SH-SY5Y (cell line): ENCODE results near the gene THRB.

Experiments used
- GATA2 ChIP-seq: IDR thresholded peaks from 2 replicates; pipeline ENCODE4 v1.6.1; 2011; ENCODE audit warnings: mild to moderate bottlenecking, low read depth, low read length
- GATA3 ChIP-seq: IDR thresholded peaks from 2 replicates; pipeline ENCODE4 v1.6.1; 2011; ENCODE audit warnings: low read depth, mild to moderate bottlenecking, low read length, moderate library complexity

THRB gene

DNA sequence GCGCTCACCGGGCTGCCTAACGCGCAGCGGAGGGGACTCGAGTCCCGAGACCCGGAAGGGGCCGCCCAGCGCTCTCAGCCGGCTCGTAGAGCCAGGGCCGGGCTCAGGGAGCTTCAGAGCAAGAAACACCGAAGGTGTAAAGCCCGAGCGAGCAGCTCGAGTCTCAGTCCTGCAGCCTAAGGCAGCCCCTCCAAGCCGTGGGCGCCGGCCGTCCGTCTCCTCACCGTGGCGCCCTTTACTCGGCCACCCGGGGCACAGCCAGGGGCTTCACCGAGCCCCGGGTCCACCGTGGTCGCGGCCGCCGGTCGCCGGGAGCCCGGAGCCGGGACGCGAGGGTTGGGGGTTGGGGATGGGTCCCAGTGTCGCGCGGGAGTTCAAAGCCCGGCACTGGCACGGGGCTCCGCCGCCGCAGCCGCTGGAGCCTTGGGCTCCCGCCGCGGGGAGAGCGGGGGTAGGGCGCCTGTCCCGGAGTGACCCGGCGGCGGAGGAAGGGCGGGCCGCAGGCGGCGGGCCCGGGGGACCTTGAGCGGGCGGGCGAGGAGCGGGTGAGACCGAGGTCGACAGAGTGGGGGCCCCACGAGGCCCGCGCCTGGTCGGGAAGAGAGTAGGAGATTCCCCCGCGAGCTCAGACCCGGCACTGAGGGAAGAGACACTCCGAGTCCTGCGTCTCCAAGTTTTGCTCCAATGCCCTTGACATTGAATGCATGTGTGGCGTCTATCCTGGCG is 26.9 kb upstream of the THRB start:
- no peak for TF ChIP-seq GATA3
- no peak for TF ChIP-seq GATA2

DNA sequence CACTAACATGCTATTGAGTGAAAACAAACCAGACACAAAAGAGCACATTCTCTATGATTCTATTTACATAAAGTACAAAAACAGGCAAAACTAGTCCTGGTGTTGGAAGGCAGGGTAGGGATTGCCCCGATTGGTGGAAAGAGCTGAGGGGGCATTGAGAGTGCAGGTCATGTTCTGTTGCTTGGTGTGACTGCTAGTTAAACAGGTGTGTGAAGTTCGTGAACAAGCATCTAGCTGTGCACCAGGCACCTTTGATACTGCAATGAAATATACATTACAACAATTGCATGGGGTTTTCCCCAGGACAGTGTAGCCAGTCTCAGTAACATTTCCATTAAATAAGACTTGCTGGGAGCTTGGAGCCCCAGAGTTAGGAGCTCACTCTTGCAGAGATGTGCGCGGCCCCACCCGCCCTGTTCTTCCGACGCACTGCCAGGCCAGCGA is 26.3 kb upstream of the THRB start:
- TF ChIP-seq GATA3: no peak

DNA sequence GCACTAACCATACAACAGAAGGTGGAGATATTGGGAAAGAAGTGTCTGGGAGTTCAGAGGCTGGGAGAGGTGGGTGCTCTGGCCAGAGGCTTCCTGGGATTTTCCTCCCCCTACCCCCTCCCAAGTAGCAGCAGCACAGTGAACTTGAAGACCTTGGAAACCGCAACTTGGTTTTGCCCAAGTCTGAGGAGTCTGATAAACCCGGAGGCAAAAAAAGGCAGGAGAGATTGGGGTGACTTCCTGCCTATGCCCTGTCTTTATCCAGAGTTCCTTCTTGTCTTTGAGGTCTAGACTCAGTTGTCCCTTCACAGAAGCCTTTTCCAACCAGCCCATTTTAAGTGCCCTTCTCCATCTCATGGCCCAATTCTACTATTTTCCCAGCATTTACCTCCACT is 25.4 kb upstream of the THRB start:
- no peak for TF ChIP-seq GATA2
- TF ChIP-seq GATA3: no peak

DNA sequence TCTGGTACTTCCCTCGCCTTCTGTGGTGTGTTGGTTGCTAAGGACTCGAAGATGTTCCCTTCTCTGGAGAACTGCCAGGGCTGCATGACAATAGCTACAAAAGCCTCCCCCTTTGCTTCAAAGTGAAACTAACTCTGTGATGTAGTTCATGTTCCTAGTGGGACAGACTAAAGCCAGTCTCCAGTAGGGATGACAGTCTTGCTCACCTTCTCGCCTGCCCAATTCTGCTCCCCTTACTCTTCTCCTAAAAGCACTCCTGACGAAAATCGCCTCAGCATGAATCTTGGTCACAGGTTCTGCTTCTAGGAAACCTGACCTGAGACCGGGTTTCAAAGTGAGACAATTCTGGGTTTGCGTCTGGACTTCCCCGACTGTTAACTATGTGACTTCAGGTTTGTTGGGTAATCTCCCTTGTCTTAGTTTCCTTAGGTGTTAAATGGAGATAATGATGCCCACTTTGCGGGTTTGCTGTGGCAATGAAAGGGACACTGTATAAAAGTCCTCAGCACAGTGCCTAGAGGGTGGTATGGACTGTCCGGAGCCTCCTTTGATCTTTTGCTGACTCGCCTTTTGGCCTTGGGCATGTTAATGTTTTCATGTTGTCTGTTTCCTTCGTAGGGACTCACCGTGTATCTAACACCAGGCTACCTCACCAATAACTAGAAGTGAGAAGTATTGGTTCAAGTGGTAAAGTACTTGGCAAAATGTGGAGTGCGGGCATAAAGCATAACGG is 24.9 kb upstream of the THRB start:
- no peak for TF ChIP-seq GATA3
- TF ChIP-seq GATA2: no peak

DNA sequence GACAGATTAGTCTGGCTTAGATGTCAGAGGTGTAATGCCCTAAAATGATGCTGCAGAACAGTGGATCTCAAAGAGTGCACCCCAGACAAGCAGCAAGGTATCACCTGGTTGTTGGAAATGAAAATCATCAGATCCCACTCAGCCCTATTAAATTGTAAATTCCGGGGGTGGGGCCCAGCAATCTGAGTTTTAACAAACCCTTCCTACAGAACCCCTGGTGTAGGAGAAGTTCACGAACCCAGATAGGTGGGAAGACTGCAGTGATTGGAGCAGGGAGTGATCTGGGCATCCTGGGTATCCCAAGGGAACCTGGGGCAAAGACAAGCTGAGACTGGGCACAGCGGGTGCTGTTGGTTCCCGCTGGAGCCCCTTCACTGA is 24.3 kb upstream of the THRB start:
- no peak for TF ChIP-seq GATA2
- no peak for TF ChIP-seq GATA3

GRCh38 chr3:24514119-24514518 is 19.5 kb upstream of the THRB start:
- TF ChIP-seq GATA2: no peak
- TF ChIP-seq GATA3: no peak

DNA sequence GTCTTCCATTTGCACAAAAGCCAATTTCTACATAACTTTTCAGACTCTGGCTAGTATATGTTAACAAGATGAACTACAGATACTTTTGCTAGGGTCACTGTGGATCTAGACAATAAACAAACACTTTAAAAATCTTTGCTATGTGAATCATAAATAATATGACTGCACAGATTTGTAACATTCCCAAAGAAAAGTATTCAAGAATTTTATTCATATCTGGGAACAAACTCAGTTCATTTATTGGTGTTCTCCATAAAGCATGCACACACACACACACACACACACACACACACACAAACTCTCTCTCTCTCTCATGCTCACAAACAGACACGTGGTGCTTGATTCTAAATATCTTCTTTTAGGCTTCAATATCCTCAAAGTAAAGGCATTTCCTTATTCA is 18.8 kb upstream of the THRB start:
- TF ChIP-seq GATA3: no peak
- no peak for TF ChIP-seq GATA2

GRCh38 chr3:24512564-24513197 is 18.0 kb upstream of the THRB start:
- TF ChIP-seq GATA3 (no peak), GATA2 (no peak)

DNA sequence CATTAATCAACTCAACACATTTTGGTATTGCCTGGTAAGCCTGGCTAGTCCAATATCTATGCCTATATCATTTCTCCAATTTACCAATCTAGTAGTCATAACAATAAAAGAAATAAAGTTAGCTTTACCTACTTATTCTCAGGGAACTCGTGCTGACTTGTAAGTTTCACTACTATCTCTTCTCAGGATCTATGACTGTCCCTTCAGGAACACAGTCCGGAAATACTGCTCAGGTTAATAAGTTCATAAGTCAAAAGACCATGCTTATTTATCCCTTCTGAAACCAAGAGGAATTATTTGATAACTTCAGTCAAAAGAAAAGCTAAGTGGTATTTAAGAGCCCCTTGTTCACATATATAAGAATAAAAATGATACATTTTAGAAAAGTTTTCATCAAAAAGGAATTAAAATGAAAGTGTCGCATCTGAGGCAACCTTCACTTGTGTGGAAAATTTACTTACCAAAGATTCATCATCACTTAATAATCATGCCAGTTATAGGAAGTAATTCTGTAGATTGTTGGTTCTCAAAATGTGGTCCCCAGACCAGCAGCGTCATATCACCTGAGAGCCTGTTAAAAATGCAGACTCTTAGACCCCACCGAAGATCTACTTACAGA is 15.5 kb upstream of the THRB start:
- TF ChIP-seq GATA3 (no peak), GATA2 (no peak)

- no peak for TF ChIP-seq GATA2
- TF ChIP-seq GATA3: no peak
Measured at GRCh38 chr3:24508423-24508839, 13.8 kb upstream of the THRB start.

DNA sequence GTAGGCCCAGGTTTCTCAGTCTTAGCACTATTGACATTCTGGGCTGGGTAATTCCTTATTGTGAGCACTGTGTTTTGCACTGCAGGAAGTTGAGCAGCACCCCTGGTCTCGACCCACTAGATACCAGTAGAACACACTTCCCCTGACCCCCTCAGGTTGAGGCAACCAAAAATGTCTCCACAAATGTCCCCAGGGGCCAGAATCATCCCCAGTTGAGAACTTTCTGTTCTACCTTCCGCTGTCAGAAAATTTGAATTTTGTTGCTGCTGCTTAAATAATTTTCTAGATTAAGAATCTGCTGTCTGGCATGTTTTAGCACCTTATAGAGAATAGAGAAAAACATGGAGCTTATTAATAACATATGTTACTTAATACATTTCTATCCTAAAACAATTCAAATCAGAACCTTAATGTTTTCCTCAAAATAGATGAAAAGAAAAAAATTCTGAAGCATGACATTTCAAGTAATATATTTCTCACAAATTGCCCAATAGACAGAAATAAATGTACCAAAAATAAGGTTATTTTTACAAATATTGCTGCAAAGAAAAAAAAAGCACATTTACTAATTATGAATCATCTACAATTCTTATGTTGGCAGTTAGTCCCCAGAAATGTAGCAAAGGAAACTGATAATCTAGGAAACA is 13.2 kb upstream of the THRB start:
- TF ChIP-seq GATA3 (no peak), GATA2 (no peak)

GRCh38 chr3:24506966-24507775 is 12.5 kb upstream of the THRB start:
- TF ChIP-seq GATA2 (no peak), GATA3 (no peak)

DNA sequence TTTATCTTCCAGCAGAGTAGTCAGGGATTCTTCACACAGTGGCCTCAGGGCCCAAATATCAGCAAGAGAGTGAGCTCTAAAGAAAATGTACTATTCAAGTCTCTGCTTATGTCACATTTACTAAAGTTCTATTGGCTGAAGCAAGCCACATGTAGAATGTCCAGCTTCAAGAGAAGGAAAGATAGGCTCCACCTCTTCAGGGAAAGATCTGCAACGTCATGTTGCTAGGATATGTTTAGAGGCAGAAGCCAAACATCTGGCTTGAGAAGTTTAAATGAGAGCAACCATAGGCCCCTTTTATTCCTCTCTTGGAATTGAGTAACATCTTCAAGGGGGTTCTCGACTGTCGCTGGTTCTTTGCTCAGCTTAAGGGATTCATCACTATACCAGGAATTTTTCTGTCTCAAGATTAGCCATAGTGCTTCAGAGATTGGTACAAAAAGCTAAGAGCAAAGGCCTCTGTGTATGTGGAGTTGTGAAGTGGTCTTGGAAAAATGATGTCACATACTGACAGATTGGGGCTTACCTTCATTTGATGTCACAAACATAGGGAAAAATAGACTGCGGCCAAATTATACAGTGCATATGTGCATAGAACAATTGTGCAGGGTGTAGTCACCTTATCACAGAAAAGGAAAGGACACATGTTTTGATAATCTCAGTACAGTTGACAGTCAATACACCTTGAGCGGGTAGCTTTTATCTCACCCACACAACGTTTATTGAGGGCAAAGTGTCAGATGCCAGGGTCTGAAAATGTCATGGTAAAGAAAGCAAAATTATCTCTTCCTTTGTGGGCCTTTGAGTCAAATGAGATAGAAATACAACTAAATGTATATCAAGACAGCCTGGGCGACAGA is 11.3 kb upstream of the THRB start:
- TF ChIP-seq GATA3: no peak
